ENCODE data around the gene TTC7B. TPM values are rescaled to one million over a fixed set of nuclear protein-coding genes. Genes with fewer than 3 reads are reported as not detected.

TTC7B gene
- total RNA-seq = 3.2 and 9.6 TPM in 2 replicates

GRCh38 chr14:90815822-90816662, at the start of gene TTC7B:
TSS of gene TTC7B (minus strand) at chr14:90816430. CDS start at chr14:90816295, 135 bp downstream.

Other genes with a start within 250 kb of the TTC7B start
- 1.2 and 4.5 TPM in 2 replicates for gene RPS6KA5, start 244.2 kb upstream of the TTC7B start, total RNA-seq

Measured in tracheal epithelial cell (primary cell).